ENCODE data around the gene IGFBP2.

The IGFBP2 gene

DNA sequence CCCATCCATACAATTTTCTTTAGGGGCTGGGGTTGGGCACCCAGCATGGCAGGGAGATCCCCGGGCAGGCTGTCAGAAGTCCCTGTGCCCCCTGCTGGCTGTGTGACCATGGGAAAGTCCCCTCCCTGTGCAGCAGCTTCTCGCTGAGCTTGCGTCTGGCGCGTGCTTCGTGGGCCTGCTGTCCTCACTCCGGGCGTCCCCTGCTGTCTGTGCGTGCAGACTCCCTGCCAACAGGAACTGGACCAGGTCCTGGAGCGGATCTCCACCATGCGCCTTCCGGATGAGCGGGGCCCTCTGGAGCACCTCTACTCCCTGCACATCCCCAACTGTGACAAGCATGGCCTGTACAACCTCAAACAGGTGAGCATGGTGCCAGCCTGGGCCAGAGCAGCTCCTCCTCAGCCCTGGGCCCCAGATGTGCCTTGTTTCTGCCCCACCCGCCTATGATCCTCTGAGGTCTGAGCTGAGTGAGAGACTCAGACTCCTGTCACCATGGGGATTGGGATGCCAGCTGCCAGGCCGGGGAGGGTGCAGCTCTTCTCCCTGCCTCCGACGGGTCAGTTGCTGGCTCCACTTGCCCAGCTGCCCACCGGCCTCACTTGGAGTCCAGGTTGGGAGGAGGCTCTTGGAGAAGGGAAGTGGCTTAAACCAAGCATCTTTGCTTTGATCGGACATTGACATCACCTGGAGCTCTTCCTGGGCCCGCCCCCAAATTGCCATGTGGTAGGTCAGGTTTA, 28.6 kb downstream of the IGFBP2 start:
- no peak for DNase-seq (ENCODE audit: low read depth in 3 of 3)

DNA sequence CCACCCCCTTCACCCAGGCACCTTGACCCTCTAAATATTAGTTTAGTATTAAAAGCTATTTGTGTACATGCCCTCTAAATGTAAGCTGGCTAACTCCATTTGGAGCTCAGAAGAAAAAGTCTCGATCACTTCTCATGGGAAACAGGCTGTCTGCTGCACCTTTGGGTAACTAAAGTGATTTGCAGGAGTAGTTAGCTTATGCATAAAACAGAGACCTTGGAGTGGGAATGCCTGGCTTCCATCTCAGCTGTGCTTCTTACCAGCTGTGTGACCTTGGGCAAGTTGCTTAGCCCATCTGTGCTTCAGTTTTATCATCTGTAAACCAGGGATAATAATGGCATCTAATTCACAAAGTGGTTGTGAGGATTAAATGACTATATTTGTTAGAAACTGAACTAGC, 29.9 kb downstream of the IGFBP2 start:
- DNase-seq (ENCODE audit: low read depth in 3 of 3): no peak

DNA sequence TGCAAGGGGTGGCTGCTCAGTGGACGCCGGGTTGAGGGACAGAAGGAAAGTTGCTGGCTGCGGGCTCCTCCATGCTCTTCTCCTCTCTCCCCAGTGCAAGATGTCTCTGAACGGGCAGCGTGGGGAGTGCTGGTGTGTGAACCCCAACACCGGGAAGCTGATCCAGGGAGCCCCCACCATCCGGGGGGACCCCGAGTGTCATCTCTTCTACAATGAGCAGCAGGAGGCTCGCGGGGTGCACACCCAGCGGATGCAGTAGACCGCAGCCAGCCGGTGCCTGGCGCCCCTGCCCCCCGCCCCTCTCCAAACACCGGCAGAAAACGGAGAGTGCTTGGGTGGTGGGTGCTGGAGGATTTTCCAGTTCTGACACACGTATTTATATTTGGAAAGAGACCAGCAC, 30.6 kb downstream of the IGFBP2 start:
- DNase-seq (ENCODE audit: low read depth in 3 of 3): no peak

DNA sequence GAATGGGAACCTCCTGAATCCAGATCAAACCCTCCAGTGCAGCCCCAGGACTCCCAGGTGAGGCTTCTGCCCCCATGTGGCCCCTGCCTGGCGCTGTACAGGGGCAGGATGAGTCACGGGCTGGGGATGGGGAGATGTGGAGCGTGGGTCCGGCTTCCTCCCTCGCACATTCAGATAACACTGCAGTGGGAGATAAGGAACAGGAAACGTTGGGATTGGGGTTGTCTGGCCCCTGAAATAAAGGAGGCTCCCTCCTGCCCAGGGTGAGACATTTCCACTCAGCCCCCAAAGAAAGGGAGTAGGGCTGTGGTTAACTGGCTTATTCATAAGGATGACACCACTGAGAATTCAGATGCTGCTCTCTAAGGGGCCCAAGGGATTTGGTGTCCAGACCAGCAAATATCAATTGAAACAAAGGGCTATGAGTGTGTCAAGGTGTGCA, 31.4 kb downstream of the IGFBP2 start:
- DNase-seq (ENCODE audit: low read depth in 3 of 3): no peak

DNA sequence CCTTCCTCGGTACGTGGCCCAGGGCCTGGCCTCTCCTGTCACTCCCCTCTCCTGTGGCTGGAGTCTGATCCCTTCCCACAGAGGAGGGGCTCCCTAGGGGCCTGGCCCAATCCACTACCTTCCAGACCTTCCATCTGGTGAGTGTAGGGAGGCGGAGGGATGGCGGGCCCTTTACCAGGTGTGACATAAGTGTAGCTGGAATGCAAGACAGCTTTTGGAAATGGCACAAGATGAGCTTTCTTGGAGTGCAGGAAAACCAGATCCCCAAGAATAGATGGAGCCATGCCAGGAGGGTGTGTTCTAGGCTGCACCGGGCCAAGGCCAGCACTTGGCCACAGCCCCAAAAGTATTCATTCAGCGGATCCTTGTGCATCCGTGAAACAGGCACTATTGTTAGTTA, 32.0 kb downstream of the IGFBP2 start:
- no peak for DNase-seq (ENCODE audit: low read depth in 3 of 3)

DNA sequence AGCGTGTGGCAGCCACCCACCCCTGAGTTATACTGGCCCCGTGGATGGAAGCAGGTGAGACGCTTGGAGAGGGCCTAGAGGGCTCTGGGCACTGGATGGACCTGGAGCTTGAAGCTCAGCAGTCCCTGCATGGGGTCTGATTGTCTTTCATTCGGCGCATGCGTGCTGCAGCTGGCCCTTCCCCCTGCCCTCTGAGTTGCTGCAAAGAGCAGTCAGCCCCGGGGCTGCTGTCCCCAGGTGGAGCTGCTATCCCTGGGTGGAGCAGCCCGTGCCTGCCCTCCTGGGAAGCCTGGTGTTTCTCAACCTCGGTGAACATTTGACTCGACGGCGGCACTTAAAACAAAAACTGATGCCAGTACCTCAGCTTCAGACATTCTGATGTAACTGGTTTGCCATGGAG, 32.5 kb downstream of the IGFBP2 start:
- no peak for DNase-seq (ENCODE audit: low read depth in 3 of 3)

DNA sequence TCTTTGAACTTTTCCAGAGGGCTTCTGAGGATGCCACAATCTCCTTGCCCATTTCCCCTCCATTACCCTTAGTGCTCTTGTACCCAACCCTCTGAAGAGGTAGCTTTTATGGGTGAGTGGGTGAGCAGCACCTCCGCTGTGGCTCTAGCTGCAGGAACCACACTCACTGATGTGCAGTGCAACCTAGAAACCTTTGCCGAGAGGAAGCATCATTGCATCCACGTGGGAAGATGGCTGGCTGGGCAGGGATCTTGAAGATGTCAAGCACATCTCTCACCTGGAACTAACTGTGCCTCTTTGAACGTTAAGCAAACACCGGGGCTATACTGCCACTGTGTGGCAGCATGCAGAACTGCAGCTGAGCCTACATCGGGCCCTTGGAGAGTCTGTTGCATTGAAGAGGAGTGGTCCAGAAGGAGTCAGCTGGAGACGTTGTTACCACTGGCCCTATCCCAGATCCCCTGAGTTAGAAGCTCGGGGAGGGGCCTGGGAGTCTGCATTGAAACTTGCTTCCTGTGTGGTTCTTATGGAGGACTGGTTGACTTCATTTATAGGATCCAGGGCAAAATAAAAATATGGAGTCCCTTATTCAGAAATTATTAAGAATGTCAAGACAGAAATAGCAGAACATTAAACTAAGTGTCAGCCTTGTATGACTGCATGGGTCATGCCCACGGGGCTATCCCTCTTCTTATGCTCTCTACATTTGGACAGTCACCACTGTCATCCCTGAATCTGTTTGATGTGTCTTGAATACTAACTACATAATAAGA, 33.4 kb downstream of the IGFBP2 start:
- DNase-seq (ENCODE audit: low read depth in 3 of 3): peak; percentile 33 to 43 (median 38)

DNA sequence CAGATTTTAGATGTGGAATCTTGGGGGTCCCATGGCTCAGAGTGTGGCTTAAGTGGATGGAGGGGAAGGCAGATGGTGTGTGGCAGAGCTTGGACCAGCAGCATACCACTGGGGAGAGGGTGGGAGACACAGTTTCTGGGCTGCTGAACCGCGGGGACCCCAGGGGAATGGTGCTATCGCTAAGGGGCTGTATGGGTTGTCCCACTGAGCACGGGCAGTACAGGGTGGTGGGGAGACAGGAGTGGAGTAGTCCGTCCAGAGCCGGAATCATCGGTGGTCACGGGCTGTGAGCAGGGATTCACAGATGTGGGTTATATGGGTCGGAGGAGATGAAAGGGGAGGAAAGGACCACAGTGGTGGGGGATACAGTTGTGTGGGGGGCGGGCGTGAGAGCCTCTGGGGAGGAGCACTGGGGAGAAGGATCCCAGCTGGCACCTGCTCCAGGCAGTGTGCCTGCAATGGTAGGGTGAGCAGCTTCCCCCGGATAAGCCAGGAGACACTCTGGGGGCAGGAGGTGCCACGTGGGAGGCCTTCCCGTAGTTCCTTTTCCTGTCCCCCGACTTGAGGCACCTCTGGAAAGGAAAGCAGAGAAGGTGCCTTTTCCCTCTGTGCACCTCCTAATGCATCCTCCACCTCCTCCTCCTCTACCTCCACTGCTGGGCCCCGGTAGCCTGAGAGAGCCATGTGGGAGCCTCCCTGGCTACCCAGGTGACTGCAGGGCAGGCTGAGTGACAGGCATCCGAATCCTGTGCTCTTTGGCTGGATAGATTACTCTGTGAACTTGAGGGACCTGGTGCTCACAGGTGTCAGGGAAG, 37.3 kb downstream of the IGFBP2 start:
- DNase-seq (ENCODE audit: low read depth in 3 of 3): no peak

DNA sequence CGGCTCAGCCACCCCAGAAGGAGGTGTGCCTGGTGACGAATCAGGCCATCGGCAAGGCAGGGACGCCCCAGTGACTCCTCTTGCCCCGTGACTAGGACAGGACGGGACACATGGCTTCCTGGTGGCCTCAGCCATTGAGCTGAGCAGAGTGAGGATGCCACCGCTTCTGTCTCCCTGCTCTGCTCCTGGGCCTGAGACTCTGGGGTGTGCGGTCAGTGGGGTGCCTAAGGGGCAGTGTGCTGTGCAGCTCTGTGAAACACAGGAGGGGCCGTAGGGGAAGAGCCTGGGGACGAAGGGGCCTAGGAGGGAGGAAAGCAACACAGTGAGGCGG, 37.8 kb downstream of the IGFBP2 start:
- DNase-seq (ENCODE audit: low read depth in 3 of 3): no peak

DNA sequence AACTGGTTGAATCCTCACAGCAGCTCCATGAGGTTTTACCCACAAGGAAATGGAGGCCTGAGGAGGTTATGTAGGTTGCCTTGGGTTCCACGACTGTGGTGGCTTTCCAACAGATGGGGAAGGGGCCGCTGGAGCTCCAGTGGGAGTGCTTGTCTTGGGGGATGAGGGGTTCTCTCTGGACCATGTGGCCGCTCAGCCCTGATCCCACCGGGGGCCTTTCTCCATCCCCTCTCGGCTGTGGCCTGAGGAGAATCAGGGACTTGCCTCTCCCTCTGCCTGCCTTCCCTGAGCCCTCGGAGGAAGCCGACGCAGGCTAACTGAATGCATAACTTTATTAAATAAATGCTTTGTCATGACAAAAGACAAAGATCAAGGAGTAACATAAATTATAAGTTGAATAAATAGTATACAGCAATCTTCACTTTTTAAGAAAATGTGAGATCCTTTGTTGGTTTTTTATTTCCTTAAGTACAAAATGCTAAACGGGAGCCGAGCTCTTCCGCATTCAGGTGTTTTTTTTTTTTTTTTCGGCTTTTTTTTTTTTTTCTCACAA, 38.6 kb downstream of the IGFBP2 start:
- DNase-seq (ENCODE audit: low read depth in 3 of 3): no peak

DNA sequence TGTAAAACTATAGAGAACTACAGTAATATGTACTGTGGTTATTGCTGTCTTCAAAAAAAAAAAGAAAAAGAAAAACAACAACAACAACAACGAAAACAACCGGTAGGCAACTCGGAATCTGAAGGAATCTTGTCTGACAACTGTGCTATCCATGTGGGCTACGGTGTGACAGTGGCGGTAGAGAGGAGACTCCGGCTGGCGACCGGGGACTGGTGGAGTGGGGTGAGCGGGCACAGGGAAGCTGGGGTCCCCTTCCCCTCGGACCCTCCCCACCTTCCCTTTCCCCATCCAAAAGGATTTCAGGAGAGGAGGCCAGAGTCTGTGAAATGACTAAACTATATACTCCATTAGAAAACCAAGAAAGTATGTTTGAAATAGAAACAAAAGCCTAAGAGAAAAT, 39.2 kb downstream of the IGFBP2 start:
- no peak for DNase-seq (ENCODE audit: low read depth in 3 of 3)

DNA sequence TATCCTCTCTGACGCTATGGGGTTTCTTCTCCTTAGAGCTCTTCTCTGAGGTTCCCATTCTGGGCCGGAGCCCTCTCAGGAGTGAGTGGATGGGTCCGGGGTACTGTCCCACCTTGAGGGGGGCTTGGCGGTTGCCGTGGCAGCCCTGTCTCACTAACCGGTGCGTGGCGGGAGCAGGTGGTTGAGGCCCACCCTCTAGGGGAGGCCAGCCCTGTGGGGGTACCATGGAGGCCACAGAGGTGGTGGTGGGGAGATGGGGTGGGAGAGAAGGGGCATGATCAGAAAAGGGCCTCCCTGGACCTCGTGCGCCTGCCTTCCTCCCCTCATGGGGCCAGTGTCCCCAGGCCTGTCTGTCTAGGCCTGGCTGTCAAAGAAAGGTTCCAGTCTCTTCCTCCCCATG, 39.8 kb downstream of the IGFBP2 start:
- no peak for DNase-seq (ENCODE audit: low read depth in 3 of 3)

DNA sequence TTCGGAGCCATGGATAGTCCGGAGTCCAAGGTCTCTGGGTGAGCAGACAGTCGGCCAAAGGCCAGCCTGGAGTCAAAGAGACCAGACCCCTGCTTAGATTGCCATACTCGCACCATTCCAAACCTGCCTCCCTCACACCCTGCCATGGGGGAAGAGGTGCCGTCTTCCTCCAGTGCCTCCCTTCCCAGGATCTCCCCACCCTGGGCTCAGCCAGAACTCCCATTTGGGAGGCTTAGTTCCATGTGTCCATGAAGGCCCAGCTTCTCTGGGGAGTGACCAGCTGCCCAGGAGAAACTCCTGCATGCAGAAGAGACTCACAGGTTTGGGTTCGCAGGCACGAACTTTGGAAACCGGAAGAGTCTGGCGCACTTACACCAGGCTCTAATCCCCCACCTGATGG, 40.4 kb downstream of the IGFBP2 start:
- no peak for DNase-seq (ENCODE audit: low read depth in 3 of 3)

DNA sequence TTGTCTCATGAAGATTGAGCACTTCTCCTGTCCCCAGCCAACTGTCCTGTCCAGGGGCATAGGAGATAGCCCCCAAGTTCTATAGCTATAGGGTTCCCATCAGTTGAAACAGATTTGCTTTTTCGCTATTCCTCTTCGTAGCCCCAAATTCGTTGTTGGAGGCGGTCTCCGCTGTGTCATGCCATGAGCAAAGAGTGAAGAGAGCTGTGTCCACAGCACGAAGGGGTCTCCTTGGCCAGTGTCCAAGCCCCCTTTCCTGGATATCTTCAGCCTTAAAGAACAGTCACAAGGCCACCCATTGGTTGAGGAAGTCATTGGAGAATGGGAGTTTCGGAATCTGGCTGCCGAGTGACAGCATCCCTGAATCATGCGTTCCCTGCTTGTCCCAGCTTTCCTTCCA, 41.2 kb downstream of the IGFBP2 start:
- no peak for DNase-seq (ENCODE audit: low read depth in 3 of 3)

DNA sequence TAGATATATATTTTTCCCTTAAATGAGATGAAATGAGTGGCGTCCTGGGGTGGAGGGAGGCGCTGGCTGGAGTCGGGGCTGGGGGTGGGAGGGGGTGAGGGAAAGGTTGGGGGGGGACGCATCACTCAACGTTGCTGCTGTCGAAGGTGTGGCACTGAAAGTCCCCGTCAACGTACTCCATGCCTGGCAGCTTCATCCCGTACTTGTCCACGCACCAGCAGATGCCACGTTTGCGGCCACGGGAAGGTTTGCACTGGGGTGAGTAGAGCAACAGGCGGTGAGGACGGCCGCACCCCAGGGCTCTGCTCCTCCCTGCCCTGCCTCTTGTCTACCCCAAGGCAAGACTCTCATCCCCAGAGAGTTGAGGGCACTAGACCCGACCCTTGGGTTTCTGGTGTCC, 43.4 kb downstream of the IGFBP2 start:
- no peak for DNase-seq (ENCODE audit: low read depth in 3 of 3)

DNA sequence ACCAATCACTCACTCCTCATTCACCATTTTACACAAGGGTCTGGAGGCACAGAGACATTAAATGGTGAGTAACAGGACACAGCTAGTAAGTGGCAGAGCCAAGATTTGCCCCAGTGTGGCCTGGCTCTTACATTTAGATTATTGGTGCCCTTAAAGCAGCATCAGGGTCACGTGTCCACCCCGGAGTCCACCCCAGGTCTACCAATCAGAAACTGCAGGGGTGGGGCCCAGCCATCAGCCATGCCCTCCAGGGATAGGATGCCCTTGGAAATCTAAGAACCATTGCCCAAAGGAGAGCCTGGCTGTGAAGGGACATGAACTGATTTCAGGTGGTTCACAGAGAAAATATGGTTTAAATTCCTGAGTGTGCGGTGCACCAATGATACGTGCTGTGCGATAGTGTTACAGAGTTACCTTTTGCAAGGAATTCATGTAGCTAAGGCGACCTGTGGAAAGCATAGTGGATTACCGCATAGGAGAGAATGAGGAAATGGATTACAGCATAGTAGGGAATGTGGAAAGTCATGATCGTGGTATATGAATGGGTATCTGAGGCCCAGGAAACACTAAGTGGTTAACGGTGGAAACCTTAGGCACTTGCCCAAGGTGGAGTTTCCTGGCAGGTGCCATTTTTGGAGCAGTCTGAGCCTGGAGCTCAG, 44.3 kb downstream of the IGFBP2 start:
- DNase-seq (ENCODE audit: low read depth in 3 of 3): no peak

DNA sequence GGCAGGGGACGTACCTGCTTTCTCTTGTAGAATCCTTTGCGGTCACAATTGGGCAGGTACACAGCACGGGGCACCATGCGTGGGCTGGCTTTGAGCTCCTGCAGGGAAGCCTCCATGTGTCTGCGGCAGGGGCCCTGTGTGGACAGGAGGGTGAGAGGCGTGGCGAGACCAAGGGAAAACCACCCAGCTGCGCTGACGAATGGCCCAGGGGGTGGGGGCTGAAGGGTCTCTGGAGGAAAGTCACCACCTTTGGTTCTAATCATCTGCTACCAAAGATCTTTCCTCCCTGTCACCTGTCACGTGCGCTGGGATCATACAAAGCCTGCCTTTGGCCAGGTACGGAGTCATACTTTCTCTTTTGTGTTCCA, 44.9 kb downstream of the IGFBP2 start:
- DNase-seq (ENCODE audit: low read depth in 3 of 3): no peak

DNA sequence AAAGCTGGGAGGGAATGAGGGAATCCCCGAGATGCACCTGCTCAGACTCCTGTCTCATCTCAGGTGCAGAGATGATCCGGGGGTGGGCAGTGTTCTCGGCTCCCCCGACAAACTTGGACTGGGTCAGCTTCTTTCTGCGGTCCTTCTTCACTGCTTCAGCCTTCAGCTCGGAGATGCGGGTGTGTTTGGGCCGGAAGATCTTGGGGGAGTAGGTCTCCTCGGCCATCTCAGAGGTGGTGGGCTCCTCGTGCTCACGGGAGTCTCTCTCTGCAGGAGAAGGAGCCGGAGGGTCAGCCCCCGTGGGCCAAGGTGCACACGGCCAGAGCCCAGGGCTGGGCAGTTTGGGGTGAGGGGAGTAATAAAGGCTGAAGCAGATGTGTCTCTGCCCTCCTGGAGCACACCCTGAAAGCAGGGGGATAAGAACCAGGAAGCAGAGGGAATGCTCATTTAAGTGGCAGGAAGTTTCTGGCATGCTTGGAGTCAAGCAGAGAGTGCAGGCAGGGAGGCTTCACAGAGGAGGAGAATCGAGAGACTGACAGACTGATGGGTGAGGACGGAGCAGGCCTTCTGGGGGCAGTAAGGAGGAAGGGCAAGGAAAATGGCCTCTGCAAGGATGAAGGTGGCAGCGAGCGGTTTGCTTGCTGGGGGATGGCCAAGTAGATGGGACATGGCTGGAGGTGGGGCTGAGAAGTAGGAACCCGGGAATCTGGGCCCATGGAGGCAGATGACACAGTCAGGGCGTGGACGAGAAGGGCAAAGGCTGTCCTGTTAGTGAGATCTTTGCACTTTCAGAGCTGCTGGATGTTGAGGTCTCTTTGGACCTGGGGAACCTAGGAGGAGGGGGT, 45.8 kb downstream of the IGFBP2 start:
- DNase-seq (ENCODE audit: low read depth in 3 of 3): no peak

DNA sequence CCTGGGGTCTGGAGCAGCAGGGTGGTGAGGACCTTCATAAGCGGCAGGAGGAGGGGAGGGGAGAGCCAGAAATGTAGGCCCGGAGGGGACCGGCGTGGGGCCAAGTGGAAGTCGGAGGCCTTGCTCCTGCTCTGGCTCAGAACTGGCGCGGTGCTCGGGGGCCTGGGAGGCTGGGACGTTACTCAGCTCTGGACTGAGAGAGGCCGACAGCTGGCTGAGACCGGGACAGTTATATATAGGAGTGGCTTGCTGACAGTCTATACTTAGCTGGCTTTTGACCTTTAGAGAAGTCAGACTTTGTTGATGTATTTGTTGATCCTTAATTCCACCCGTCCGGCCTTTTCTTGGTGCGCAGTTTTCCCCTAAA, 46.4 kb downstream of the IGFBP2 start:
- DNase-seq (ENCODE audit: low read depth in 3 of 3): no peak

DNA sequence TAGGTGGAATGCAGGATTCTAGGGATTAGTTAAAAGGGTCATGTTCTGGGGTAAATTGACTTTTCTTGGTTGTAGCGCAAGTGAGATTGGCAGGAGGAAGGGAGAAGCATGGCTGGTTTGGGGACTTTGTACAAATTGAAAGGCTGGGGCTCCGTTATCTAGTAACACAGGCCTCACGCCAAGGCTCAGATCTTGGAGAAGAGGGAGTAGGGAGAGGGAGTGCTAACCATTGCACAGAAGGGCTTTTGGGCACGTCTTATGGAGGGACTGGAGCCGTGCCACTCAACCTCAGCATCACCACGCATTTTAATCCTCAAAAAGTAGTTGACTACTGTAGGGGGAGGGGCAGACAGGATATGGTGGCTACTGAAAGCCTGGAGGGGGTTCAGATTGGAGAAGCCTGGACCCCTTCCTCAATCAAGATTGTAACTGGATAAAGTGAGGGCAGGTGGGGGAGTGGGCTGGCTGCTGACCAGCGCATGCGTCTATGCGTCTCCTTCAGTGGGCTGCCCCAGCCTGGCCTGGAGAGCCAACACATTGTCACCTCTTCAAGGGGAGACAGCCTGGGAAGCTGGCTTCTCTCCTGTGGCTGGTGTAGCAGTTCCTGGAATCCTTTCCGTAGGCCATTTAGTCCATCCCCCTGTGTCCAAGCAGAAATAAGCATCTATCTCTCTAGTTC, 47.9 kb downstream of the IGFBP2 start:
- no peak for DNase-seq (ENCODE audit: low read depth in 3 of 3)

DNA sequence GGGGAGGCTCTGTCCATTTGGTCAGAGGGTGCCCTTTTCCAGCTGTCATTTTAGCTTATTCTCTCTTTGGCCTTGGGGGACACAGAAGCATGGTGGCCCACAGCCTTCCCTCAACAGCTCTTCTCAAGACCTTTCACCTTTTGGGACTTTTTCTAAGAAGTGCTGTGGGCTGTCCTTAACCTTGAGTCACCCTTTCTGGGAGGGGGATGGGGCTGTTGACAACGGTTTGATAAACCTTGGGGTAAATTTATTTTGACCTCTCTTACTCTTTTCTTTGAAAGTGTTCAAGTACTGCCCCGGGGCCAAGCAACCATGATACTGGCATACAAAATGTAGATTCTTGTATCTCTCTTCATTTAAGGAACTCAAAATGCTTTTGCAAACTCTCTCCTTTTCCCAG, 48.5 kb downstream of the IGFBP2 start:
- DNase-seq (ENCODE audit: low read depth in 3 of 3): no peak

Measured in stimulated activated CD4-positive, alpha-beta T cell treated with anti-CD3 and anti-CD28 coated beads, TNF-alpha, amount 100 ng/mL, for 4 hours (primary cell).